HuH-7.5 (cell line): Measurements from ENCODE around the gene FHAD1.
"Not testable (repeated sequence)": the region's sequence is repeated elsewhere in the genome, so short reads cannot be mapped to it uniquely, and the experiment has no call there.

Experiments used
- DNase-seq: peaks from one replicate; pipeline ENCODE4 v3.0.0; 2011; ENCODE audit warnings: low spot score

FHAD1 gene

DNA sequence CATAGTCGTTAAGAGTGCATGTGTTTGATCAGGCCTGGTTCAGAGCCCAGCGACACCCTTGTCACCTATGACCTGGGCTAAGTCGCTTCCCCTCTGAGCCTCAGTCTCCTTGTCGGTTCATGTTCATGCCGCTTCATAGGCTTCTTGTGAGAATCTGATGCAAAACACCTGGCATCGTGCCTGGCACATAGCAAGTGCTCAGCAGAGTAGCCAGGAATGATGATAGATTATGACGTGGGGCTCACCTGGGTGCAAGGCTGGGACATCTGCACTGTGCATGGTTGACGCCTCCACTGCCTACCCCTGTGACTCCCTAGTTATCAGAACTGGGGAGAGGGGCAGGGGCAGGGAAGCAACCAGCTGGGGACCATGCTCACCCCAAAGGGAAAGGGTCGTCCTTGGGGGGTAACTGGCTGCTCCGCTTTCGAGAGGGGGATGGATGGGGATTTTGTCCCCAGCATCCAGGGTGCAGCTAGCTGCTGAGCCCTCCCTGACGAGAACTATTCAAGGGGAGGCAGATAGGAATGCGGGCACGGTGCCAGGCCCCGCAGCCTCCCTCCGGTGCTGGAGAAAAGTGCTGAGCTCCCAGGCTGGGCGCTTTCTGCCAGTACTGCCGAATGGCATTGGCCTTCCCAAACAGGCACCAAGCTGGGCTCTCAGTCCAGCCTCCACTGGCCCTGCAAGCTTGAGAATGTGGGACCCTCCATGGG is 171.9 kb downstream of the FHAD1 start:
- no peak for DNase-seq

DNA sequence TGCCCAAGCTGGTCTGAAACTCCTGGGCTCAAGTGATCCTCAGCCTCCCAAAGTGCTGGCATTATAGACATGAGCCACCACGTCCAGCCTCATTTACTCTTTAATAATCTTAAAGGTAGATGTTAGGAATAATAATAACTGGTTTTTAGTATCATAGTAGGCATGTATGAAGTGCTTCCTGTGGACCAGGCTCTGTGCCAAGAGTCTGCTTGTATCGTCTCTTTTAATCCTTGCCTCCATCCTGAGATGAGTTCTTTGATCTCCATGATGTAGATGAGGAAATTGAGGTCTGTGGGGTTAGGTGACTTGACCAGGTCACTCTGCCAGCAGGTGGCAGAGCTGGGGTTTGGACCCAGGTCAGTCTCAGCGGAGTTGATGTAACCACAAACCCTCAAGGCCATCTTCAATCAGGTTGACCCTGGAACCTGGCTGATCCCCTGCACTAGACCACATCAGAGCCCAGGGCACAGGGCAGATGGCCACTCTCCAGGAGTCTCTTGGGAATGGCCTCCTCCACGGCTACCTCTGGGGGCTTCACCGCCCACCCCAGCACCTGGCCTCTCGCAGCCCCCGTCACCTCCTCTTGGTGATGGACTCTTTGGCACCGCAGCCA is 173.9 kb downstream of the FHAD1 start:
- DNase-seq, result no peak

DNA sequence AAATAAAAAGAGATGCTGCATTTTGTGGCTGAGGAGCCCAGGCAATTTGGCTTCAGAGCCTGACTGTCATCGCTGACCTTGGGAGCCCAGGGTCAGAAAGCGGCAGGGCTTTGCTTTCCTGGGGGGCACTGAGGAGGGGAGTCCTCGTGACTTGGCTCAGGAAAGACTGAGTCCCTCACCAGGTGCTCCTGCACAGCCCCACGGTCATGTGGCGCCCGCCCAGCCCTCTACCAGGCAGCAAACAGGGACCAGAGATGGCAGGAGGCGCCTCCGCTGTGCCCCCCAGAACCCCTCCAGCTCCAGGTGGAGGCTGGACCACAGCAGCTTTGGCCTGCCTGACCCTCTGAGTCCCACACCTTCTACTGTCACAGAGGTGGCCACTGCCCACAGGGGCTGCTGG is 175.8 kb downstream of the FHAD1 start:
- DNase-seq, result no peak

DNA sequence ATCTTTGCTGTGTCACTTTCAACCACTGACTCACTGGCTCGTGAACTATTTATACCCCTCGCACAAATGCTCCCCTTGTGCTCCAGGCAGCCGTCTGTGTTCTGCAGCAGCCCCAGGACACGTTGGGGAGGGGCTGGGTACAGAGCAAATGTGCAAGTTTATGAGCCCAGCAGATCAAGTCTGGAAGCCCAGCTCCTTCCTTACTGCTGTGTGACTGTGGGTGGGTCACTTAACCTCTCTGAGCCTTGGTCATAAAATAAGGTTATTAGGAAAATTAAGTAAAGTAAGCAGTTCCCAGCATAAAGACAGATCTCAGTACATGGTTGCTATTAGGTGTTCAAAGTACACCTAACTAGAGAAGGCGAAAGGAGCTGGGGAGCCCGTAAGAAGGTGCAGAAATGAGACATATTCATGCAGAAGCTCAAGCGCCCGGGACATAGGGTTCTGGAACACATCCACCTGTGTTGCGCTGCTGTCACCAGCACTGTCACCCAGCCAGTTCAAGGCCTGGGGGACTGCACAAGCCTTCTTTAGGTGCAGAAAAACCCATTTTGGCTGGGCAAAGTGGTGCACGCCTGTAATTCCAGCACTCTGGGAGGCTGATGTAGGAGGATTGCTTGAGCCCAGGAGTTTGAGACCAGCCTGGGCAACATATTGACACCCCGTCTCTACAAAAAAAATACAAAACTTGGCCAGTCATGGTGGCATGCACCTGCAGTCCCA is 176.5 kb downstream of the FHAD1 start:
- no peak for DNase-seq

- DNase-seq, result no peak
These were observed 177.2 kb downstream of the FHAD1 start for GRCh38 chr1:15424146-15424667.

GRCh38 chr1:15424981-15425380 is 178.0 kb downstream of the FHAD1 start:
- no peak for DNase-seq

DNA sequence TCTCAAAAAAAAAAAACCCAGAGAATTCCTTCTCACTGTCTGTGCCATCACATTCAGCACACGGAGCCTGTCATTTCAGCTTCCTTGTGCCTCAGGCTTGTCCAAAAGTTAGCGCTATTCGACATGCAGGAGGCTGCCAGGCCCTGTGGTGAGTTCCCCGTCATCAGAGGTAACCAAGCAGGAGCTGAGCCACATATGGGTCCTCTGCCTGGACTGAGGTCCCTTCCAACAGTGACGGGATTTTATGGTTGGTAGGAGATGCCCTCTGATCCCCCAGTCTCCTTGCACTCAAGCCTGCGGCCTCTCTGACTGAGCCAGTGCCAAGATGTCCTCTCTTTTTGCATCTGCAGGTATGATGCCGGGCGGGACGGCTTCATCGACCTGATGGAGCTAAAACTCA is 178.5 kb downstream of the FHAD1 start:
- no peak for DNase-seq

DNA sequence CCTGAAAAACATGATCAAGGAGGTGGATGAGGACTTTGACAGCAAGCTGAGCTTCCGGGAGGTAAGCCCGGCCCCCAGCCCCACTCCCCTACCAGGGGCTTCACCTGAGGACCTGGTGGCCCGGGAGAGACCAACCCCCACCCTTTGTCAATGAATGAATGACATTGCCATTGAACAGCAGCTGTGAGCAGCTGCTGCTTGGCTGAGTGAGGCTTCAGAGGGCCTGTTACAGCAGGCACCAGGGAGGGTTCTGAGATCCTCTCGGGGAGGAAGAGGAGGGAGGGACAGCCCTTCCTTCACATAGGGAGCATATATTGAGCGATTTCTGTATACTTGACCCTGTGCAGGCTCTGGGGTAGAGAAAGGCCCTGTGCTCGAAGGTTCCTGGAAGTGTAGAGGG is 178.9 kb downstream of the FHAD1 start:
- no peak for DNase-seq

DNA sequence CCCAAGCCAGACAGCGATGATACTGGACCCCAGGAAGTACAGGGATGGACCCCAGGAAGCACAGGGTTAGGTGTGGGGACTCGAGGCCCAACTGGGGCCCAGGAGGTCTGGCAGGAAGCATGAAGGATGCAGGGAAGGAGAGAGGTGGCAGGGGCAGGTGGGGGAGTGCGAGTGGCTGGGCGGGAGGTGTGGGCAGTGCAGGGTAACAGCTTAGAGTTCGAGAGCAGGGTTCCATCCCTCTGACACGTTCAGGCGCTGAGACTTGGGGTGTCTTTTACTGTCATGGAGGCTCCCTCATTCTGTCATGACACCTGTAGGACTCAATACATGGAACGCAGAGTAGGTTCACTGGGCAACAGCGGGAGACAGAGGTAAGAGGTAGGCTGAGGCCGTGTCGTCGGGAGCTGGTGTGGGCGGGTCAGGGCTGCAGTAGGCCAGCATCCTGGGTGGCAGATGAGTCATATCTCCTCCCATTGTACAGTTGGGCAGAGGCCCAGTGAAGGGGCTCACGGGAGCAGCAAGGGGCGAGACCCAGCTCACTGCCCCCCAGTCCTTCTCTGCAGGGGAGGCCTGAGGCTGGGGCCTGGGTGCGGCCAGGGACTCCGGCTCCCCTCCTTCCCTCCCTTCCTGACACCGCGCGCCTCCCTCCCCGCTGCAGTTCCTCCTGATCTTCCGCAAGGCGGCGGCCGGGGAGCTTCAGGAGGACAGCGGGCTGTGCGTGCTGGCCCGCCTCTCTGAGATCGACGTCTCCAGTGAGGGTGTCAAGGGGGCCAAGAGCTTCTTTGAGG is 179.7 kb downstream of the FHAD1 start:
- DNase-seq, result no peak

- no peak for DNase-seq
These were observed 180.2 kb downstream of the FHAD1 start for GRCh38 chr1:15427280-15427666.

DNA sequence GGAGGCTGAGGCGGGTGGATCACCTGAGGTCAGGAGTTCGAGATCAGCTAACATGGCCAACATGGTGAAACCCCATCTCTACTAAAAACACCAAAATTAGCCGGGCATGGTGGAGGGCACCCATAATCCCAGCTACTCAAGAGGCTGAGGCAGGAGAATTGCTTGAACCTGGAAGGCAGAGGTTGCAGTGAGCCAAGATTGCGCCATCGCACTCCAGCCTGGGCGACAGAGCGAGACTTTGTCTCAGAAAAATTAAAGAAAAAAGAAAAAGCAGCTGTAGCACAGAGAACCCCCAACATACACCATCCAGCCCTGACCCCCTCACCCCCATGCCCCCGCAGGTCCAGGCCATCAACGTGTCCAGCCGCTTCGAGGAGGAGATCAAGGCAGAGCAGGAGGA is 181.2 kb downstream of the FHAD1 start:
- not testable (repeated sequence) for DNase-seq

DNA sequence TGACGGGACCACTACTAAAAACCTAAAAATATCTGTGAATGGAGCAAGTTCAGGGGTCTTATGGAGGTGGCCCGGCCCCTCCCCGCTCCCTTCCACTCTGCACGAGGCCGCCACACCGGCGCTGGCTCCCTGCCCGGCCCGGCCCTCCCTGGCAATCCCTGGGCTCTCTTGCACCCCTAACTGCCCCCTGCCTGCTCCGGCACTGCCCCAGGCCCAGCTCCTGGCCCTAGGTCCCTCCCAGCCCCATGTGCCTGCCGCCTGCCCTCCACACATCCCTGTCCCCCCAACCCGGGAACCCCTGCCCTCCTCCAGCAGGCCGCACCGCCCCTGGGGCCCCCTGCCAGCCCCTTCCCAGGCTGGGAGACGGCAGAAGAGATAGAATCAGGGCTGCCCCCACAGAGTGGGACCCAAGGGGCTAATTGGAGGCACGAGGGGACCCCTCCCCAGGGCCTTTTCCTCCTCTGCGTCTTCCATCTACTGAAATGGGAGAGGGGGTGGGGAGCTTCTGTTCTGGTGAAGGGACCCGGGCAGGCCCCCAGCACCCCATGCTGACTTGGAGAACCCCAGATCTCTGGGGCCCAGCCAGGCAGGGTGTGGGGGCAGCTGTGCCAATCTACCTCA is 181.9 kb downstream of the FHAD1 start:
- no peak for DNase-seq

DNA sequence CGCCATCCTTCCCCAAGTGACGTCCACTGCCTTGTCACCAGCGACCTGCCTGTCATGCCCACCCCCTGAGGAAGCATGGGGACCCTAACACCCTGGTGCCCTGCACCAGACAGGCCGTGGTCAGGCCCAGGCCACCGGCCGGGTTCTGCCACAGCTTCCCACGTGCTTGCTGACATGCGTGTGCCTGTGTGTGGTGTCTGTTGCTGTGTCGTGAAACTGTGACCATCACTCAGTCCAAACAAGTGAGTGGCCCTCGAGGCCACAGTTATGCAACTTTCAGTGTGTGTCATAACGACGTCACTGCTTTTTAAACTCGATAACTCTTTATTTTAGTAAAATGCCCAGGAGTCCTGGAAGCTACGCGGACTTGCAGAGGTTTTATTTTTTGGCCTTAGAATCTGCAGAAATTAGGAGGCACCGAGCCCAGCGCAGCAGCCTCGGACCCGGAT is 182.7 kb downstream of the FHAD1 start:
- DNase-seq, result no peak

DNA sequence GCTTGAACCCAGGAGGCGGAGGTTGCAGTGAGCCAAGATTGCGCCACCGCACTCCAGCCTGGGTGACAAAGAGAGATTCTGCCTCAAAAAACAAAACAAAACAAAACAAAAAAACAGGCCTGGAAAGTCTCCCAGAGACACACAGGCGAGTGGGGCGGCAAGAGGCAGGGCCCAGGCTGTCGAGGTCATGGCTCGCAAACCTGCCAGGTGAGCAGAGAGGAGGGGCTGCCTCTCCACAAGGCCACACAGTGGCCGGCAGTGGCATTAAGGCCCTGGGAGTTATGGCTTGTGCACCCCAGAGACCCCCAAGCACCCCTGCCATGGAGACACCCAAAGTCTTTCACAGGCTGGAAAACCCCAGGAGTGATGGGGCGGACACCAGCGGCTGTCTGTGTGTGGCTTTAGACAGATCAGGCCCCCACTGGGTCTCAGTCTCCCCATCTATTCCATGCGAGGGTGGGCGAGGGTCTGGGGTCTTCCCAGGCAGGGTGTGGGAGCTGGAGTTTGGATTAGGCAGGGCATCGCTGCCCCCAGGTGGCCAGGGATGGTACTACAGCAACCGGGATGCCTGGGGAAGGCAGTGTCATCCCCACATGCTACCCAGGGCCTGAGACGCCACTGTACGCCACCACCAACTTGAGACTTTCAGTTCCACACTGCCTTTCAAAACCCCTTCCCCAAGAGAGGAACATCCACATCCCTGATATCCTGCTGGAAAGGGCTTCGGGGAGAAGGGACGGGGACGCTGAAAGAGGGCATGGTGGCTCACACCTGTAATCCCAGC is 184.0 kb downstream of the FHAD1 start:
- peak; percentile 82 for DNase-seq

DNA sequence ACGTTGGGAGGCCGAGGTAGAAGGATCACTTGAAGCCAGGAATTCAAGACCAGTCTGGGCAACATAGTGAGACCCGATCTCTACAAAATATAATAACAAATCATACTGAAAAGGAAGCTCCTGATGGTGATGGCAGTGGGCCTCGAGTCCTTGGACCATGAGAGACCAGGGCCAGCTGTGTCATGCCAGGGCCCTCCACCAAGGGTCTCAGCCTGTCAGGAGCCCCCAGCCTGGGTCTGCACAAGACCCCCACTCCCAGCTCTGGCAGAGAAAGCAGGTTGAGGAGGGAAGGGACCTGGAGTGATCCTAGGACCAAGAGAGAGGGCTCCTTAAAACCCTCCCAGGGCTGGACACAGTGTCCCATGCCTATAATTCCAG is 184.5 kb downstream of the FHAD1 start:
- no peak for DNase-seq

DNA sequence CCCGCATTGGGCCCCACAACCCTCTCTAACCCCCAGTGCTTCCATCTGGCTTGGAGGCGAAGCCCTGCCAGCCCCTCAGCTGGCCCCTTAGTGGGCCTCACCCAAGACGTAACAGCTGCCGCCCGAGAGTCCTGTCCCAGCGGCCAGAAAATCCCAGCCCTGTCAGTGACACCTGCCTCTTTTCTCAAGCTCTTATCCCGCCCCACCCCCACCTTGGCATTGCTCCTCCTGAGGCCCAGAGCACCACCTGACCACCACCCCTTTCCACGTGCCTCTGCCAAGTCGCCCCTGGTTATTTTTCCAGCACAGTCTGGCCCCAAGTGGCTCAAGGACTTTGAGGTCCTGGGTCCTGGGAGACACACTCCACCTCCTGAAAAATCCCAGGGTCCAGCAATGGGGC is 185.3 kb downstream of the FHAD1 start:
- no peak for DNase-seq

- no peak for DNase-seq
These were observed 186.4 kb downstream of the FHAD1 start for GRCh38 chr1:15433471-15433870.

DNA sequence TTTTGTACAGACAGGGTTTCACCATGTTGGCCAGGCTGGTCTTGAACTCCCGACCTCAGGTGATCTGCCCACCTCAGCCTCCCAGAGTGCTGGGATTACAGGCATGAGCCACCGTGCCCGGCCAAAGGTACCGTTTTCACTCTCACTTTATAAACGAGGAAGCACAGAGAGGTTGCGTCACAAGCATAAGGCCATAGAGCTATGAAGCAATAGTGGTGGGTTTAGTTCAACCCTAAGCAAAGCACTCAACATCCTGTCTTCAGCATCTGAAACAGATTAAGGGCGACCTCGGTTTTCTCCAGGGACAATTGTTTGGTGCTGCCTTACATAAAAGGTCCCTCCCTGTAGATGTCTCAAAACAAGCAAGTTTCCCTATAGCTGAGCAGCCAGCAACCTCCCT is 187.7 kb downstream of the FHAD1 start:
- DNase-seq, result peak; percentile 59

DNA sequence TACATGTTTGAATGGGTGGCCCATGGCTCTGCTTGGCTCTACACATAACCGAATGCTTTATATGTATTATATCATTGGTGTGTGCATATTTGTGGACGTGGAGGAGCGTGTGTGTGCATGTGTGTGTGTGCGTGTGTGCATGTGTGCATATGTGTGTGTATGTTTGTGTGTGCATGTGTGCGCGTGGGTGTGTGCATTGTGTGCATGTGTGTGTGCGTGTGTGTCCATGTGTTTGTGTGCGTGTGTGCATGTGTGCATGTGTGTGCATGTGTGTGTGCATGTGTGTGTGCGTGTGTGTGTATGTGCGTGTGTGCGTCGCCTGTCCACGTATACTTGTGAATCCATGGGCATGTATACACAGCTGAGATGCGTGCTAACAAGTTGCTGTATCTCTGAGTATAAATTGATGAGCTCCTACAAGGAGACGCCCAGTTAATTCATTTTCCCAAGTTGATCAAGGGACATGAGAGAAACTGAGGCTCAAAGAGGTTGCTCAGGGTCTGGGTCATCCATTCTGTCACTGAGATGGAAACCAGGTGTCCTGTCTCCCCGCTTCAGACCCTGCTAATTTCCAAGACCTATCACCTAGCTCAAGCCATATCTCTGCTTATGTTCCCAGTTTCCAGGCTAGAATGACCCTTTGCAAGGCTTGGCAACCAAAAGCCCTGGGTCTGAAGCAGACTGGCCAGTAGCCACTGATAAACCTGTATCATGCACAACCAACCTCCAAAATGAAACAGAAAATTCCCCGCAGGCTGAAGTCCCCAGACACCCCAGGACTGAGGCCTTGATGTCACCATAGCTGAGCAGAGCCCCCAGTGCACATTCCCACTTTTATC is 188.4 kb downstream of the FHAD1 start:
- DNase-seq, result no peak

- DNase-seq, result no peak
These were observed 189.9 kb downstream of the FHAD1 start for GRCh38 chr1:15436881-15437442.
